ENCODE results near the gene LRRC73. TPM values are rescaled to one million over a fixed set of nuclear protein-coding genes. Genes with fewer than 3 reads are reported as not detected.
"Not testable (repeated sequence)": the region's sequence is repeated elsewhere in the genome, so short reads cannot be mapped to it uniquely, and the experiment has no call there.

Gene LRRC73
- total RNA-seq, 1 donor from 2014 or later, result 0.40 TPM

DNA sequence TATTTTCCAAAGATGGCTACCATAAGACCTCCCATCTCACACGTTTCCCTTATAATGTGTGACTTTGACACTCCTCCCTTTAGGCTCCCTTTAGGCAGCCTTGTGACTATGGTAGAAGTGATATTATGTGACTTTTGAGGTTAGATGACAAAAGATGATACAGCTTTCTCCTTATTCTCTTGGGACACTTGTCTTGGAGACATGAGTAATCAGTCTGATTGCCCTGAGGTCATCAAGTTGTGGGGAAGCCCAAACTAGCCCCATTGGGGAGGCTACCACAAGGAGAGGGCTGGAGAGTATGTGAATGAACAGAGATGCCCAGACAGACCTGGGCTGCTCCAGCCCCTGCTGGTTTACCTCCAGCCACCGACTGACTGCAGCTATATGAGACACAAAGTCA lies 44.2 kb downstream of the LRRC73 start:
- H3K27me3 Mint-ChIP-seq (ENCODE audit: unreplicated experiment), result peaks cover 22% of the 10 kb centered on the region
- H3K4me1 Mint-ChIP-seq (ENCODE audit: unreplicated experiment), result no peaks in the 10 kb centered on the region
- no peak for DNase-seq (ENCODE audit: extremely low spot score, unreplicated experiment)
- H3K27ac Mint-ChIP-seq (ENCODE audit: unreplicated experiment), result no peak overlapping the region
- H3K4me3 Mint-ChIP-seq (ENCODE audit: unreplicated experiment), result no peak overlapping the region
- TF ChIP-seq, protein P1, sequence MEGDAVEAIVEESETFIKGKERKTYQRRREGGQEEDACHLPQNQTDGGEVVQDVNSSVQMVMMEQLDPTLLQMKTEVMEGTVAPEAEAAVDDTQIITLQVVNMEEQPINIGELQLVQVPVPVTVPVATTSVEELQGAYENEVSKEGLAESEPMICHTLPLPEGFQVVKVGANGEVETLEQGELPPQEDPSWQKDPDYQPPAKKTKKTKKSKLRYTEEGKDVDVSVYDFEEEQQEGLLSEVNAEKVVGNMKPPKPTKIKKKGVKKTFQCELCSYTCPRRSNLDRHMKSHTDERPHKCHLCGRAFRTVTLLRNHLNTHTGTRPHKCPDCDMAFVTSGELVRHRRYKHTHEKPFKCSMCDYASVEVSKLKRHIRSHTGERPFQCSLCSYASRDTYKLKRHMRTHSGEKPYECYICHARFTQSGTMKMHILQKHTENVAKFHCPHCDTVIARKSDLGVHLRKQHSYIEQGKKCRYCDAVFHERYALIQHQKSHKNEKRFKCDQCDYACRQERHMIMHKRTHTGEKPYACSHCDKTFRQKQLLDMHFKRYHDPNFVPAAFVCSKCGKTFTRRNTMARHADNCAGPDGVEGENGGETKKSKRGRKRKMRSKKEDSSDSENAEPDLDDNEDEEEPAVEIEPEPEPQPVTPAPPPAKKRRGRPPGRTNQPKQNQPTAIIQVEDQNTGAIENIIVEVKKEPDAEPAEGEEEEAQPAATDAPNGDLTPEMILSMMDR (IDR thresholded peaks at IDR 0.05), result no peak
- no peaks in the 10 kb centered on the region for H3K9me3 Mint-ChIP-seq (ENCODE audit: unreplicated experiment)
- no peaks in the 10 kb centered on the region for H3K36me3 Mint-ChIP-seq (ENCODE audit: unreplicated experiment)

DNA sequence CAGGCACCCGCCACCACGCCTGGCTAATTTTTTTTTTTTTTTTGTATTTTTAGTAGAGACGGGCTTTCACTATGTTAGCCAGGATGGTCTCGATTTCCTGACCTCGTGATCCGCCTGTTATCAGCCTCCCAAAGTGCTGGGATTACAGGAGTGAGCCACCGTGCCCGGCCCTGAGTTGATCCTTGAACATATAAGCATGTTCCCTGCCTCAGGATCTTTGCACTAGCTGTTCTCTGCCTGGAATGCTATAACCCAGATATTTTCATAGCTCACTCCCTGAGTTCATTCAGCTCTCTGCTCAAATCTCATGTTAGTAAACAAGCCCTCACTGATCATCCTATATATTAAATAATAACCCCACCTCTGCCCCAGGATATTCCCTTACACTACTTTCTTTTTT lies 45.8 kb downstream of the LRRC73 start:
- peaks cover 26% of the 10 kb centered on the region for H3K27me3 Mint-ChIP-seq (ENCODE audit: unreplicated experiment)
- no peak for DNase-seq (ENCODE audit: extremely low spot score, unreplicated experiment)
- no peaks in the 10 kb centered on the region for H3K4me1 Mint-ChIP-seq (ENCODE audit: unreplicated experiment)
- no peaks in the 10 kb centered on the region for H3K36me3 Mint-ChIP-seq (ENCODE audit: unreplicated experiment)
- H3K4me3 Mint-ChIP-seq (ENCODE audit: unreplicated experiment), result no peak overlapping the region
- TF ChIP-seq, protein P1 (IDR thresholded peaks at IDR 0.05), result no peak
- H3K27ac Mint-ChIP-seq (ENCODE audit: unreplicated experiment), result no peak overlapping the region
- H3K9me3 Mint-ChIP-seq (ENCODE audit: unreplicated experiment), result no peaks in the 10 kb centered on the region

DNA sequence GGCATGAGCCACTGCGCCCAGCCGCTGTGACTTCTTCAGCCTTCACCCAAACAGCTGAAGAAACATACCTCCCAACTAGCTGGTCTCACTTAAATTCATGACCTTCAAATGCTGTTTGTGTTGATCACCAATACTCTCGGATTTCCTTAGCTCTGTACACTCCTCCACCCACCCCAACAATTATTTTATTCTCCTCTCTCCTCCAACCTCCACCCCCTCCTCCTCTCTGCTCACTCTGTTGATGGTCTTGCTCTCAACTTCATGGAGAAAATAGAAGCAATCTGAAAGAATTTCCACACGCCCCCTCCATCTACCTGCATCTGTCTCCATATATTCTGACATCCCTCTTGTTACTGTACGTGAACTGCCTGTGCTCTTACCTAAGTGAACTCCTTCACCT lies 48.2 kb downstream of the LRRC73 start:
- DNase-seq (ENCODE audit: extremely low spot score, unreplicated experiment), result no peak
- TF ChIP-seq, protein P1 (IDR thresholded peaks at IDR 0.05), result no peak
- Mint-ChIP-seq H3K4me3 (ENCODE audit: unreplicated experiment) (no peak overlapping the region), H3K27me3 (ENCODE audit: unreplicated experiment) (peaks cover 31% of the 10 kb centered on the region), H3K36me3 (ENCODE audit: unreplicated experiment) (no peaks in the 10 kb centered on the region), H3K9me3 (ENCODE audit: unreplicated experiment) (no peaks in the 10 kb centered on the region), H3K27ac (ENCODE audit: unreplicated experiment) (no peak overlapping the region), H3K4me1 (ENCODE audit: unreplicated experiment) (peaks cover 3% of the 10 kb centered on the region)

DNA sequence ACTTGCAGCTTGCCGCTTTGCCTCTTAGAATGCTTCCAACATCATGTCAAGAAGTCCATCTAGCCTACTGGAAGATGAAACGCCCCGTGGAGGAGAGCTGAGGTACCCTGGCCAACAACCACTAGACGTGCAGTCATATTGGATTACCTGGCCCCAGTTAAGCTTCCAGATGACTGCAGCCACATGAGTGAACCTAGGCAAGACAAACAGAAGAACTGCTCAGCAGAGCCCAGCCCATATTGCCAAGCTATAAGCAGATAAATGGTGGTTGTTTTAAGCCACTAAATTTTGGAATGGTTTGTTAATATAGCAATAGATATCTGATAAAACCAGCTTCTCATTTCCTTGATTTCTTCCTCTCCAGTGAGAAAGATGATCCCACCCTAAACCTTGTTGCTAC lies 50.1 kb downstream of the LRRC73 start:
- Mint-ChIP-seq H3K4me3 (ENCODE audit: unreplicated experiment) (no peak overlapping the region), H3K9me3 (ENCODE audit: unreplicated experiment) (no peaks in the 10 kb centered on the region), H3K27ac (ENCODE audit: unreplicated experiment) (no peak overlapping the region), H3K36me3 (ENCODE audit: unreplicated experiment) (no peaks in the 10 kb centered on the region), H3K4me1 (ENCODE audit: unreplicated experiment) (peaks cover 12% of the 10 kb centered on the region), H3K27me3 (ENCODE audit: unreplicated experiment) (peaks cover 45% of the 10 kb centered on the region)
- no peak for DNase-seq (ENCODE audit: extremely low spot score, unreplicated experiment)
- TF ChIP-seq, protein P1 (IDR thresholded peaks at IDR 0.05), result no peak

DNA sequence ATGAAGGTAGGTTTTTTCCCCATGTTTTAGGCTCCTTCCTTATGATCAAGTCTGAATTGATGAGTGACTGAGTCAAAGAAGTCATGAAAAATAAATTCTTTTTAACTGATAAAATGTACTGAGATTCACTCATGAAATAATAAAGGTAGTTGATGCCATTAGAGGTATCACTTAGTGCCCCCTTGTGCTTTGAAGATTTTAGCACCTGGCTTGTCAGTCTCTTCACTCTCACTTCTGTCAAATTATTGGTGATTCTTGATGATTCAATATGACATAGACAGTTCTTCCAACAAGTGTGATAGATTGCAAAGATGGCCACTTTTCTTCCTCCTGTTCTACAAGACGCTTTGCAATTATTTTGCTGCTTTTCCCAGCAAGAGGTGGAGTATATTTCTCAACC lies 50.6 kb downstream of the LRRC73 start:
- Mint-ChIP-seq H3K9me3 (ENCODE audit: unreplicated experiment) (no peaks in the 10 kb centered on the region), H3K27ac (ENCODE audit: unreplicated experiment) (no peak overlapping the region), H3K27me3 (ENCODE audit: unreplicated experiment) (peaks cover 45% of the 10 kb centered on the region), H3K36me3 (ENCODE audit: unreplicated experiment) (no peaks in the 10 kb centered on the region), H3K4me1 (ENCODE audit: unreplicated experiment) (peaks cover 13% of the 10 kb centered on the region), H3K4me3 (ENCODE audit: unreplicated experiment) (no peak overlapping the region)
- DNase-seq (ENCODE audit: extremely low spot score, unreplicated experiment), result no peak
- TF ChIP-seq, protein P1 (IDR thresholded peaks at IDR 0.05), result no peak

DNA sequence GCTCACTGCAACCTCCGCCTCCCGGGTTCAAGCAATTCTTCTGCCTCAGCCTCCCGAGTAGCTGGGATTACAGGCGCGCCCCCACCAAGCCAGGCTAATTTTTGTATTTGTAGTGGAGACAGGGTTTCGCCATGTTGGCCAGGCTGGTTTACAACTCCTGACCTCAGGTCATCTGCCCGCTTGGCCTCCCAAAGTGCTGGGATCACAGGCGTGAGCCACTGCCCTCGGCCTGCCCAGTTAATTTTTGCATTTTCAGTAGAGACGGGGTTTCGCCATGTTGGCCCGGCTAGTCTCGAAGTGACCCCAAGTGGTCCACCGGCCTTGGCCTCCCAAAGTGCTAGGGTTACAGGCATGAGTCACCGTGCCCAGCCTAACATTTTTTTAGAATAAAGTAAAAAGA lies 52.0 kb downstream of the LRRC73 start:
- H3K9me3 Mint-ChIP-seq (ENCODE audit: unreplicated experiment); H3K27ac Mint-ChIP-seq (ENCODE audit: unreplicated experiment); H3K36me3 Mint-ChIP-seq (ENCODE audit: unreplicated experiment); DNase-seq (ENCODE audit: extremely low spot score, unreplicated experiment); H3K4me3 Mint-ChIP-seq (ENCODE audit: unreplicated experiment): not testable (repeated sequence)
- Mint-ChIP-seq H3K4me1 (ENCODE audit: unreplicated experiment) (peaks cover 19% of the 10 kb centered on the region), H3K27me3 (ENCODE audit: unreplicated experiment) (peaks cover 44% of the 10 kb centered on the region)
